GM18951 (cell line): ENCODE results near the gene MMP15.
"Not testable (repeated sequence)": the region's sequence is repeated elsewhere in the genome, so short reads cannot be mapped to it uniquely, and the experiment has no call there.

Experiments used
- POLR2A ChIP-seq: IDR thresholded peaks from 4 replicates; pipeline ENCODE4 v1.6.1; 2011; ENCODE audit warnings: mild to moderate bottlenecking; ENCODE audit not compliant: insufficient read length, insufficient read depth; ENCODE audit errors: extremely low read depth
- in situ Hi-C: fragments of 300-500 bp; cut with MboI; formaldehyde crosslinking; loops from one replicate; pipeline ENCODE4 v1.12.0; 2022; ENCODE audit warnings: low sequenced_read_pairs, mixed read lengths, inconsistent platforms; ENCODE audit not compliant: unreplicated experiment

MMP15 gene

DNA sequence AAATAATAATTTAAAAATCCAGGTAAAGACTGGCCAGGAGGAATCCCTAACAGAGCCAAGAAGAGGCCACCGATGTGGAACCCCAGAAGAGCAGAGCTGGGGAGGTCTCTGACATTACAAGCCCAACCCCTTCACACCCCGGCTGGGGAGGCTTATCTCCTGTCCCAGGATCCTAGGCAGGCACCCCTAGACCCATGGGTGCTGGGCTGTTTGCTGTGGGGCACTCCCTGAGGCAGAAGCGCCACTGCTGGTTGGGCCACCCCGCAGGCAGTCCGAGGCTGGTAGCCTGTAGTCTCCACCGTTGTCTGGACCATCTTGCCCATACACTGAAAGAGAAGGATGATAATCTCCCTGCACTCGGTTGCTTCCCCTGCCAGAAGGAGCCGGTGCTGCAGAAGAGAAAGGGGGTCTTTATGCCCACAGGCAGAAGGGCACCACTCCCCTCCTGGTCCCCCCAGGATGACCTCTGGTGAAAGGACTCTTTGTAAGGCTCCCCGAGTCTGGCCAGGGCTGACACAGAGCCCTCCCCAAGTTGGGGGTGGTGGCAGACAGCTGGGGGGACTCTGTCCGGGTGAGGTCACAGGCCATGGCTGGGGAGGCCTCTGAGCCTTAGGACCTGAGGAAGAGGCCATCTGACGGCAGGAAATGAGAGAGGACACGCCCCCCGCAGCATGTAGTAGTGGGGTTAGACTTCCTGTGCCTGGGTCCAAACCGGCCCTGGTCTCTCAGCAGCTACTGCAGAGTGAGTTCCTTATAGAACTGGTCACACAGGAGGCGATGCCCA is 69.4 kb downstream of the MMP15 start:
- in situ Hi-C loops, result no loop called here
- TF ChIP-seq POLR2A, result no peak

DNA sequence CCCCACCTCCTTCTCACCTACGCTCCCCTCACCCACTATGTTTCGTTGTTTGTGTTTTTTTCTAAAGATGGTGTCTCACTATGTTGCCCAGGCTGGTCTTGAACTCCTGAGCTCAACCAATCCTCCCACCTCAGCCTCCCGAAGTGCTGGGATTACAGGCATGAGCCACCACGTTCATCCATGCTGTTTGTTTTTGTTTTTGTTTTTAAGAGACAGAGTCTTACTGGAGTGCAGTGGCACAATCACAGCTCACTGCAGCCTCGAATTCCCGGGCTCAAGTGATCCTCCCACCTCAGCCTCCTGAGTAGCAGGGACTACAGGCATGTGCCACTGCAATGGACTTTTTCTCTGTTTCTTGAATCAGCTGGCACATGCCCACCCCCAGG is 70.0 kb downstream of the MMP15 start:
- in situ Hi-C loops, result not testable (repeated sequence)

DNA sequence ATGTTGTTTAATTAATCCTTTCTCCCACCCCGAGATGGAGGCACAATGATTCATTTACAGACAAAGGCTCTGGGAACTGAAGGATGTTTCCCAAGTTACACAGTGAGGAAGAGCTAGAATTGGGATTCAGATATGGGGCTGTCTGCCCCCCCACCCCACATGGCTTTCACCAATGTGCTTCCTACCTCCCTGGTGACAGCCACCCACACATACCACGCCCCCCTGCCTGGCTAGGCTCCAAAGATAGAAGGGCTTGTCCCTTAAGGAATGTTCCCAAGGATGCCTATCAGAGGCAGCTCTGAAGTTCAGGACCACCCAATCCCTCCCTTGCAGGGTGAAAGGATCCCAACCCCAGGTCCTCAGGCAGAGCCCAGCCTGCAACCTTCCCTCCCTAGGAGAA is 70.7 kb downstream of the MMP15 start:
- in situ Hi-C loops, result no loop called here

More for the DNA sequence above, 70.7 kb downstream of the MMP15 start:
- no peak for TF ChIP-seq POLR2A
